Measurements from ENCODE around the gene NOTCH1.

NOTCH1 gene

GRCh38 chr9:136516191-136516654 is 29.6 kb downstream of the NOTCH1 start:
- TF ChIP-seq EZH2phosphoT487 (IDR thresholded peaks at IDR 0.05; ENCODE audit: low read length), result no peak
- TF ChIP-seq, protein P1, sequence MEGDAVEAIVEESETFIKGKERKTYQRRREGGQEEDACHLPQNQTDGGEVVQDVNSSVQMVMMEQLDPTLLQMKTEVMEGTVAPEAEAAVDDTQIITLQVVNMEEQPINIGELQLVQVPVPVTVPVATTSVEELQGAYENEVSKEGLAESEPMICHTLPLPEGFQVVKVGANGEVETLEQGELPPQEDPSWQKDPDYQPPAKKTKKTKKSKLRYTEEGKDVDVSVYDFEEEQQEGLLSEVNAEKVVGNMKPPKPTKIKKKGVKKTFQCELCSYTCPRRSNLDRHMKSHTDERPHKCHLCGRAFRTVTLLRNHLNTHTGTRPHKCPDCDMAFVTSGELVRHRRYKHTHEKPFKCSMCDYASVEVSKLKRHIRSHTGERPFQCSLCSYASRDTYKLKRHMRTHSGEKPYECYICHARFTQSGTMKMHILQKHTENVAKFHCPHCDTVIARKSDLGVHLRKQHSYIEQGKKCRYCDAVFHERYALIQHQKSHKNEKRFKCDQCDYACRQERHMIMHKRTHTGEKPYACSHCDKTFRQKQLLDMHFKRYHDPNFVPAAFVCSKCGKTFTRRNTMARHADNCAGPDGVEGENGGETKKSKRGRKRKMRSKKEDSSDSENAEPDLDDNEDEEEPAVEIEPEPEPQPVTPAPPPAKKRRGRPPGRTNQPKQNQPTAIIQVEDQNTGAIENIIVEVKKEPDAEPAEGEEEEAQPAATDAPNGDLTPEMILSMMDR (IDR thresholded peaks at IDR 0.05; ENCODE audit: low read length), result no peak
- no peak for TF ChIP-seq EZH2 (optimal IDR thresholded peaks at IDR 0.05; ENCODE audit: low read depth, low read length)
- Histone ChIP-seq H3K9ac (ENCODE audit: low read length) (no peak overlapping the region), H3K27me3 (replicated peaks; ENCODE audit: insufficient read depth, low read length) (no peaks in the 10 kb centered on the region), H3K4me2 (ENCODE audit: low read depth, low read length) (no peak overlapping the region), H3K4me1 (ENCODE audit: low read length) (no peaks in the 10 kb centered on the region), H3K9me3 (replicated peaks; ENCODE audit: insufficient read depth, low read length) (no peaks in the 10 kb centered on the region), H4K20me1 (ENCODE audit: insufficient read depth, low read length) (no peaks in the 10 kb centered on the region), H3K4me3 (ENCODE audit: low read length) (no peak overlapping the region), H3K9me2 (replicated peaks; ENCODE audit: insufficient read depth, low read length) (no peaks in the 10 kb centered on the region), H3F3A (ENCODE audit: insufficient read depth, low read length) (no peaks in the 10 kb centered on the region), H3K27ac (ENCODE audit: low read length) (no peak overlapping the region), H3K79me2 (ENCODE audit: low read length) (no peaks in the 10 kb centered on the region), H3K36me3 (replicated peaks; ENCODE audit: insufficient read depth, low read length) (no peaks in the 10 kb centered on the region), H2AFZ (ENCODE audit: low read length) (no peak overlapping the region)
- DNase-seq, result no peak

GRCh38 chr9:136515276-136515675 is 30.6 kb downstream of the NOTCH1 start:
- Histone ChIP-seq H3K9ac (ENCODE audit: low read length) (no peak overlapping the region), H3F3A (ENCODE audit: insufficient read depth, low read length) (no peaks in the 10 kb centered on the region), H2AFZ (ENCODE audit: low read length) (no peak overlapping the region), H3K79me2 (ENCODE audit: low read length) (no peaks in the 10 kb centered on the region), H4K20me1 (ENCODE audit: insufficient read depth, low read length) (no peaks in the 10 kb centered on the region), H3K4me2 (ENCODE audit: low read depth, low read length) (no peak overlapping the region), H3K36me3 (replicated peaks; ENCODE audit: insufficient read depth, low read length) (no peaks in the 10 kb centered on the region), H3K9me2 (replicated peaks; ENCODE audit: insufficient read depth, low read length) (no peaks in the 10 kb centered on the region), H3K27me3 (replicated peaks; ENCODE audit: insufficient read depth, low read length) (no peaks in the 10 kb centered on the region), H3K4me3 (ENCODE audit: low read length) (no peak overlapping the region), H3K27ac (ENCODE audit: low read length) (no peak overlapping the region), H3K9me3 (replicated peaks; ENCODE audit: insufficient read depth, low read length) (no peaks in the 10 kb centered on the region), H3K4me1 (ENCODE audit: low read length) (no peaks in the 10 kb centered on the region)
- TF ChIP-seq EZH2 (optimal IDR thresholded peaks at IDR 0.05; ENCODE audit: low read depth, low read length) (no peak), EZH2phosphoT487 (IDR thresholded peaks at IDR 0.05; ENCODE audit: low read length) (no peak)
- TF ChIP-seq, protein P1 (IDR thresholded peaks at IDR 0.05; ENCODE audit: low read length), result no peak
- DNase-seq, result no peak

- Histone ChIP-seq H3K27ac (ENCODE audit: low read length) (no peak overlapping the region), H3K4me2 (ENCODE audit: low read depth, low read length) (no peak overlapping the region), H3K4me3 (ENCODE audit: low read length) (no peak overlapping the region), H3K9me2 (replicated peaks; ENCODE audit: insufficient read depth, low read length) (no peaks in the 10 kb centered on the region), H3K36me3 (replicated peaks; ENCODE audit: insufficient read depth, low read length) (no peaks in the 10 kb centered on the region), H3K9ac (ENCODE audit: low read length) (no peak overlapping the region), H3K79me2 (ENCODE audit: low read length) (no peaks in the 10 kb centered on the region), H3K9me3 (replicated peaks; ENCODE audit: insufficient read depth, low read length) (no peaks in the 10 kb centered on the region), H3K27me3 (replicated peaks; ENCODE audit: insufficient read depth, low read length) (no peaks in the 10 kb centered on the region), H3F3A (ENCODE audit: insufficient read depth, low read length) (no peaks in the 10 kb centered on the region), H3K4me1 (ENCODE audit: low read length) (no peaks in the 10 kb centered on the region), H4K20me1 (ENCODE audit: insufficient read depth, low read length) (no peaks in the 10 kb centered on the region), H2AFZ (ENCODE audit: low read length) (no peak overlapping the region)
- DNase-seq, result no peak
- TF ChIP-seq EZH2 (optimal IDR thresholded peaks at IDR 0.05; ENCODE audit: low read depth, low read length) (no peak), EZH2phosphoT487 (IDR thresholded peaks at IDR 0.05; ENCODE audit: low read length) (no peak)
- TF ChIP-seq, protein P1 (IDR thresholded peaks at IDR 0.05; ENCODE audit: low read length), result no peak
These were observed 31.7 kb downstream of the NOTCH1 start for GRCh38 chr9:136514022-136514714.
